C4-2B (cell line): ENCODE data around the gene GCNT2.
A peak's percentile ranks its signal among the peaks of the same experiment; 100 is the strongest.

Experiments used
- H3K27ac ChIP-seq: fragments of 450-650 bp; 2 replicates; pipeline ENCODE4 v1.5.1; 2017
- ZFX ChIP-seq: fragments of 450-650 bp; IDR thresholded peaks from 2 replicates; pipeline ENCODE4 v1.6.1; 2017
- TF ChIP-seq, protein P1 (sequence below): fragments of 450-650 bp; conservative IDR thresholded peaks from 2 replicates; pipeline ENCODE4 v1.5.1; 2017; ENCODE audit warnings: mild to moderate bottlenecking

Gene GCNT2

DNA sequence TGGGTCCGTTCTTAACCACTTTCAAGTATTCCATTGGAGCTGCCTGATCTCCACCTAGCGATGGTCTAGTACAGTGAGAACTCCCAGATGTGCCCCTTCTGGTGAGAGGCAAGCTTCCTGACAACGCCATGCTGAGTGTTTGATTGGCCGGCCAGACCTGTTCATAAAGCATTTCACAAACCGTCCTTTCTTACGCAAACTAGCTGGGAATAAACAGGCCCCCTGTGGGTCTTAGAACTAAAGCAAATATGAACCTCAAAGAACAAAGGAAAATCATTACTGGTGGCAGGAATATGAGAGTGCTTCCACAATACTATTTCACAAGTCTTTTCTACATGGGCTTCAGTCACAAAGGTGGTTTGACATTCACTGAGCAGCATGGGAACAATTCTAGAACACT is 15.6 kb upstream of the GCNT2 start:
- TF ChIP-seq, protein P1, sequence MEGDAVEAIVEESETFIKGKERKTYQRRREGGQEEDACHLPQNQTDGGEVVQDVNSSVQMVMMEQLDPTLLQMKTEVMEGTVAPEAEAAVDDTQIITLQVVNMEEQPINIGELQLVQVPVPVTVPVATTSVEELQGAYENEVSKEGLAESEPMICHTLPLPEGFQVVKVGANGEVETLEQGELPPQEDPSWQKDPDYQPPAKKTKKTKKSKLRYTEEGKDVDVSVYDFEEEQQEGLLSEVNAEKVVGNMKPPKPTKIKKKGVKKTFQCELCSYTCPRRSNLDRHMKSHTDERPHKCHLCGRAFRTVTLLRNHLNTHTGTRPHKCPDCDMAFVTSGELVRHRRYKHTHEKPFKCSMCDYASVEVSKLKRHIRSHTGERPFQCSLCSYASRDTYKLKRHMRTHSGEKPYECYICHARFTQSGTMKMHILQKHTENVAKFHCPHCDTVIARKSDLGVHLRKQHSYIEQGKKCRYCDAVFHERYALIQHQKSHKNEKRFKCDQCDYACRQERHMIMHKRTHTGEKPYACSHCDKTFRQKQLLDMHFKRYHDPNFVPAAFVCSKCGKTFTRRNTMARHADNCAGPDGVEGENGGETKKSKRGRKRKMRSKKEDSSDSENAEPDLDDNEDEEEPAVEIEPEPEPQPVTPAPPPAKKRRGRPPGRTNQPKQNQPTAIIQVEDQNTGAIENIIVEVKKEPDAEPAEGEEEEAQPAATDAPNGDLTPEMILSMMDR: no peak
- TF ChIP-seq ZFX: no peak

GRCh38 chr6:10507298-10507697 is 13.9 kb upstream of the GCNT2 start:
- TF ChIP-seq, protein P1: no peak
- no peak for TF ChIP-seq ZFX

More for the DNA sequence above, 15.6 kb upstream of the GCNT2 start:
- no peak overlapping the region for H3K27ac ChIP-seq

DNA sequence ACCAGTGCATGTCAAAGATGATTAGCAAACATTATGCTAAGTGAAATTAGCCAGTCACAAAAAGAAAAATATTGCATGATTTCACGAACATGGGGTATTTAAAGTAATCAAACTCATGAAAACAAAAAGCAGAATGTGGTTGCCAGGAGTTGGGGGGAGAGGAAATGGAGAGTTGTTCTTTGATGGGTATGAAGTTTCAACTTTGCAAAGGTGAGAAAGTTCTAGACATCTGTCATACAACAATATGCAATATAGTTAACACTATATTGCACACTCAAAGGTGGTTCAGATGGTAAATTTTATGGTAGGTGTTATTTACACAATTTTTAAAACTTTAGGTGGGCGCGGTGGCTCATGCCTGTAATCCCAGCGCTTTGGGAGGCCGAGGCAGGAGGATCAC is 13.4 kb upstream of the GCNT2 start:
- H3K27ac ChIP-seq: no peak overlapping the region
- TF ChIP-seq, protein P1: no peak
- TF ChIP-seq ZFX: no peak

More at GRCh38 chr6:10507298-10507697, 13.9 kb upstream of the GCNT2 start:
- H3K27ac ChIP-seq: no peak overlapping the region

DNA sequence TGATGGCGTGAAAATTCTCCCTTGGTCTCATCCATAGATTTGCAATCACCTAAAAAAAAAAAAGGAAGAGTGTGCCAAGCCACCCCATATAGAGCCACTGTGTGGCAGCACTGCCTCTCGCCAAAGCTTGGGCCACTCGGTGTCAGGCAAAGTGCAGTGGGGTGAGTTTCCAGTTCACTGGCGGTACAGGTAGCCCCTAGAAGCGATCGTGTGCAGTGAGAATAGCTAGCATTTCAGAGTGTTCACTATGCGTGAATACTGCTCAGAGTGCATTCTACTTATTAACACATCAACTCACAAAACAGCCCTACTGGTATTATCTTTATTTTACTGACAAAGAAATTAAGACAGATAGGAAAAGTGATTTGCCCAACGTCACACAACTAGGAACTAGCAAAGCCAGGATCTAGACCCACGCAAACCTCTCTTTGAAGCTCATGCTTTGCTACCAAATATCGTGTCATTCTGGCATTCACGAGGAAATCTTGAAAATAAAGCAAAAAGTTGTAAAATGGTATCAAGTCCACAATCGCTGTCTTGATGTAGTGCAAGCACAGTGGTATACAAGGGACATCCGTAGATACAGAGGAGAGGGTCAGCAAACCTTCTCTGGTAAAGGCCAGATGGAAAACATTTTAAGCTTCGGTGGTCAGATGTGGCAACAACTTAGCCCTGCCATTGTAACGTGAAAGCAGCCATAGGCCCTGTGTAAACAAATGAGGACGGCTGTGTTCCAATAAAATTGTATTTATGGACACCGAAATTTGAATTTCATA is 10.4 kb upstream of the GCNT2 start:
- TF ChIP-seq, protein P1: peak; percentile 92
- TF ChIP-seq ZFX: no peak
- H3K27ac ChIP-seq: peak overlapping the region; percentile 69

DNA sequence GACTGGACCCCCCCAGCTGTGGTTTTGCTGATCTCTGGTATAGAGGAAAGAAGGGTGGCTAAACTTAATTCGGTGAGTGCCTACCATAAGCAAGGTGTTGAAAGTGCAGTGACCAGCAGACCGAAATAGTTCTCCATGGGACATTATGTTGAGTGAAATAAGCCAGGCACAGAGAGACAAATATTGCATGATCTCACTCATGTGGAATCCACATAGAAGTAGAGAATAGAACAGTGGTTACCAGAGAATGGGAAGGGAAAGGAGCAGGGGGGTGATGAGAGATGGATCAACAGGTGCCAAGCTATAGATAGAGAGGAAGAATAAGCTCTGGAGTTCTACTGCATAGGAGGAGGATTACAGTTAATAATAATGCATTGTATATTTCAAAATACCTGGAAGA is 9.7 kb upstream of the GCNT2 start:
- no peak for TF ChIP-seq ZFX
- TF ChIP-seq, protein P1: no peak
- H3K27ac ChIP-seq: peak overlapping the region; percentile 69; the same call in 1 of the 2 replicates

GRCh38 chr6:10513544-10513943 is 7.6 kb upstream of the GCNT2 start:
- TF ChIP-seq ZFX: no peak
- TF ChIP-seq, protein P1: no peak
- H3K27ac ChIP-seq: no peak overlapping the region

DNA sequence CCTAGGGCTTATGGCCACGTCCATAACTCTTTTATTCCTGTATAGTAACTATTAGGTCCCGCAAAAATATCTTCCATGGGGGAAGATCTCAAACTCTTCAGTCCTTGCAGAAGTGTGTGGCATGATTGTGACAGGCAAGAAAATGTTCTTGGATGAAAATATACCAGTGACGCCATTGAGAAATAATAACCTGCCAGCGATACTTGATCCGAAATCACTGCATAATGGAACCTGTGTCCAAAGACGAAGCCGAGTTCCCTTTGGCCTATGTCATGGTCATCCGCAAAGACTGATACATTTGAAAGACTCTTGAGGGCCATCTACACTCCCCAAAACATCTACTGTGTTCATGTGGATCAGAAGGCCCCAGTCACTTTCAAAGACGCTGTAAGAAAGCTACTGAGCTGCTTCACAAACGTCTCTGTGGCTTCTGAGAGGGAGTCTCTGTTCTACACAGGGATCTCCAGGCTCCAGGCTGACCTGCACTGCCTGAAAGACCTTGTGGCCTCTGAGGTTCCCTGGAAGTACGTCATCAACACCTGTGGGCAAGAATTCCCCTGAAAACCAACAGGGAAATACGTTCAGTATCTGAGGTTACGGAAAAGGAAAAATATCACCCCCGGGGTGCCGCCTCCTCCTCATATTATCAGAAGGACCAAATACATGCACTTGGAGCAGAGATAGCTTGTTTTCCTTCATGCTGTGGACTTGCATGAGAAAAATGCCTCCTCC is 6.9 kb upstream of the GCNT2 start:
- no peak overlapping the region for H3K27ac ChIP-seq
- TF ChIP-seq ZFX: no peak
- TF ChIP-seq, protein P1: no peak
